CD4-positive, alpha-beta T cell (primary cell): ENCODE measurements around the gene PFKL. TPM values are rescaled to one million over a fixed set of nuclear protein-coding genes. Genes with fewer than 3 reads are reported as not detected.

Source experiments
- ATAC-seq: fragments of 200-7000 bp; cut with Tn5 transposase; one replicate; pipeline ENCODE4 v1.10.0; 2022; ENCODE audit warnings: mild to moderate bottlenecking; ENCODE audit not compliant: poor library complexity
- CTCF ChIA-PET: fragments of 350-600 bp; sonication (Branson Sonifier 250); formaldehyde crosslinking; loops from one replicate; lab custom pipeline; 2021; ENCODE audit warnings: antibody characterized with exemption, inconsistent platforms; lab: Charles Lee
- POLR2A ChIA-PET: fragments of 350-600 bp; sonication (Branson Sonifier 250); formaldehyde crosslinking; loops from one replicate; lab custom pipeline; 2021; ENCODE audit warnings: antibody characterized with exemption, inconsistent platforms; lab: Charles Lee
- DNase-seq, 14 experiments: peaks; one replicate each; pipeline ENCODE4 v3.0.0-alpha.2; 2013 to 2020; ENCODE audit warnings: mixed read lengths in 2 of 14
- H3K27ac ChIP-seq, 2 donors: one replicate each; pipeline versions ENCODE4 v1.5.1 to v1.7.0; 2013; ENCODE audit warnings: low read length in 2 of 2, low read depth in 1 of 2, mild to moderate bottlenecking in 1 of 2
- H3K27me3 ChIP-seq, 2 experiments: 1 replicate in 1 of 2; 2 replicates in 1 of 2; pipeline versions ENCODE4 v1.6.1 to v1.7.0; 2013; ENCODE audit warnings: low read length in 2 of 2, control low read depth in 1 of 2, mild to moderate bottlenecking in 1 of 2, moderate library complexity in 1 of 2; ENCODE audit not compliant: insufficient read depth in 2 of 2, control insufficient read depth in 1 of 2
- H3K36me3 ChIP-seq: one replicate; pipeline ENCODE4 v1.6.1; 2013; ENCODE audit warnings: low read length, control low read depth; ENCODE audit not compliant: insufficient read depth
- H3K4me1 ChIP-seq: one replicate; pipeline ENCODE4 v1.6.1; 2013; ENCODE audit warnings: low read length, control low read depth; ENCODE audit not compliant: insufficient read depth
- H3K4me3 ChIP-seq: one replicate; pipeline ENCODE4 v1.5.1; 2013; ENCODE audit warnings: mild to moderate bottlenecking, low read length, moderate library complexity
- H3K9me3 ChIP-seq, 2 experiments: 1 replicate in 1 of 2; 2 replicates in 1 of 2; pipeline versions ENCODE4 v1.6.1 to v1.7.0; 2013; ENCODE audit warnings: low read length in 2 of 2, mild to moderate bottlenecking in 2 of 2, control low read depth in 1 of 2, moderate library complexity in 1 of 2; ENCODE audit not compliant: control insufficient read depth in 1 of 2, insufficient read depth in 1 of 2
- H3K27ac Mint-ChIP-seq: one replicate; pipeline ENCODE4 v1.8.0; 2020; ENCODE audit warnings: mixed read lengths
- H3K27me3 Mint-ChIP-seq: one replicate; pipeline ENCODE4 v1.8.0; 2021; ENCODE audit warnings: mixed read lengths
- H3K36me3 Mint-ChIP-seq: one replicate; pipeline ENCODE4 v1.8.0; 2021; ENCODE audit warnings: low read depth, mixed read lengths
- H3K4me1 Mint-ChIP-seq: one replicate; pipeline ENCODE4 v1.8.0; 2021; ENCODE audit warnings: low read depth, mixed read lengths
- H3K4me3 Mint-ChIP-seq: one replicate; pipeline ENCODE4 v1.8.0; 2020; ENCODE audit warnings: mild to moderate bottlenecking, mixed read lengths
- H3K9me3 Mint-ChIP-seq: one replicate; pipeline ENCODE4 v1.8.0; 2020; ENCODE audit warnings: mixed read lengths
- CTCF ChIP-seq: fragments of 200-600 bp; IDR thresholded peaks from one replicate; pipeline ENCODE4 v1.8.0; 2022; ENCODE audit warnings: antibody characterized with exemption, mild to moderate bottlenecking
- intact Hi-C, 2 experiments: fragments of 100-400 bp; cut with DNase I in 1 of 2; cut with micrococcal nuclease in 1 of 2; formaldehyde crosslinking; loops; one replicate each; pipeline versions ENCODE4 v1.15.1 to v1.9.0; 2023 to 2025; cut with DNase I, micrococcal nuclease
- total RNA-seq, 174 experiments: library from RNA in 2 of 174; stranded (reverse) in 2 of 174; gene quantifications; one replicate each; pipeline ENCODE4 v1.2.3 and lab custom pipeline; 2021 to 2026

PFKL gene
- total RNA-seq, 2 experiments from 2014 or later, result 115 to 117 TPM

DNA sequence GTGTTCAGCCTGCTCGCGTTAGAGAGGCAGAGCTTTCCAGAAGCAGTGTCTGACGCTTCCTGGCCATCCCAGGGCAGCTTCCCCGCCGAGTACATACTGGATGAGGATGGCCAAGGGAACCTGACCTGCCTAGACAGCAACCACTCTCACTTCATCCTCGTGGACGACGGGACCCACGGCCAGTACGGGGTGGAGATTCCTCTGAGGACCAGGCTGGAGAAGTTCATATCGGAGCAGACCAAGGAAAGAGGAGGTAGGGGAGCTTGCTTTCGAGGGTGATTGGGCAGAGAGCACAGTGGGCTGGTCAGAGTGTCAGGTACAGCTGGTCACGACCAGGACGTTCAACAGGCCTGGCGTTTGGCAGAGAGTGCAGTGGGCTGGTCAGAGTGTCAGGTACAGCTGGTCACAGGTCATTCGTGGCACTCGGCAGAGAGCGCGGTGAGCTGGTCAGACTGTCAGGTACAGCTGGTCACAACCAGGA, 75.9 kb downstream of the PFKL start:
- CTCF ChIA-PET, result no interaction called here
- Mint-ChIP-seq H3K27me3 (no peaks in the 10 kb centered on the region), H3K4me1 (peaks cover 23% of the 10 kb centered on the region), H3K9me3 (no peaks in the 10 kb centered on the region), H3K27ac (no peak overlapping the region), H3K36me3 (no peaks in the 10 kb centered on the region), H3K4me3 (no peak overlapping the region)
- Histone ChIP-seq H3K4me1 (peaks cover 28% of the 10 kb centered on the region), H3K4me3 (no peak overlapping the region), H3K36me3 (no peaks in the 10 kb centered on the region), H3K27me3 (no peaks in the 10 kb centered on the region), H3K9me3 (peaks cover 0 to 3% of the 10 kb centered on the region in 2 experiments), H3K27ac (no peak overlapping the region)
- intact Hi-C loops, result no loop called here
- TF ChIP-seq CTCF, result no peak
- ATAC-seq (no peak), DNase-seq (peak in 1 of 14 experiments; percentile 27)
- POLR2A ChIA-PET, result no interaction called here

DNA sequence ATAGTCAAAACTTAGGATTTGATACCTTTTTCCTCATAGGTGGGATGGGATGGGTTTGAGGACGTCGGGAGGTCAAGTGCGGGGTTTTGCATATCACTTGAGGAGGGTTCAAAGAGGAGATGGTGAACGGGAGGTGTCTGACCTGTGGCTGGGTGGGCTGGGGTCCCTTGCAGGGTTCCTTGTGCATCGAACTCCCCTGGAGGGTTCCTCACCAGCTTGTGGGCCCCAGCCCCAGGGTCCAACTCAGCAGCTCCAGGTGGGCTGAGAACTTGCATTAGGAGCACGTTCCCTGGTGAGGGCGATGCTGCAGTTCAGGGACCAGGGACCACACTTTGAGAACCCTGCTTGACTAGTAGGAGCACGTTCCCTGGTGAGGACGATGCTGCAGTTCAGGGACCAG, 76.8 kb downstream of the PFKL start:
- no peaks in the 10 kb centered on the region for H3K36me3 ChIP-seq
- peak in 1 of 14 experiments; percentile 5 for DNase-seq

More for the DNA sequence above, 76.8 kb downstream of the PFKL start:
- no peaks in the 10 kb centered on the region for H3K9me3 ChIP-seq
- H3K27me3 Mint-ChIP-seq, result no peaks in the 10 kb centered on the region
- ATAC-seq, result no peak
- H3K4me3 ChIP-seq, result no peak overlapping the region
- no peak overlapping the region for H3K27ac Mint-ChIP-seq
- H3K27ac ChIP-seq, result no peak overlapping the region
- H3K36me3 Mint-ChIP-seq, result no peaks in the 10 kb centered on the region
- H3K4me1 ChIP-seq, result peaks cover 28% of the 10 kb centered on the region
- TF ChIP-seq CTCF, result no peak
- H3K27me3 ChIP-seq, result no peaks in the 10 kb centered on the region
- CTCF ChIA-PET, result no interaction called here
- no peaks in the 10 kb centered on the region for H3K9me3 Mint-ChIP-seq
- H3K4me3 Mint-ChIP-seq, result no peak overlapping the region
- intact Hi-C loops, result no loop called here
- H3K4me1 Mint-ChIP-seq, result peaks cover 23% of the 10 kb centered on the region
- POLR2A ChIA-PET, result no interaction called here

Other genes starting within 250 kb of the PFKL start
- gene PWP2, start 192.7 kb upstream of the PFKL start, total RNA-seq, result 10 to 100 TPM; 38.0 to 40.6 TPM
- 10 to 100 TPM; 21.9 to 23.0 TPM for gene GATD3, start 166.4 kb upstream of the PFKL start, total RNA-seq
- 10 to 100 TPM; 22.2 to 22.9 TPM for gene ICOSLG, start 59.1 kb upstream of the PFKL start, total RNA-seq
- not detected for gene DNMT3L, start 38.2 kb upstream of the PFKL start, total RNA-seq
- under 1 TPM; 0.11 to 0.16 TPM for gene AIRE, start 14.2 kb upstream of the PFKL start, total RNA-seq
- 10 to 100 TPM; 50.1 to 51.6 TPM for gene CFAP410, start 39.3 kb downstream of the PFKL start, total RNA-seq
- 1 to 10 TPM; 1.9 to 2.9 TPM for gene TRPM2, start 53.6 kb downstream of the PFKL start, total RNA-seq
- gene LRRC3, start 155.5 kb downstream of the PFKL start, total RNA-seq, result under 1 TPM; 0.55 to 0.61 TPM
- not detected for gene KRTAP10-1, start 240.1 kb downstream of the PFKL start, total RNA-seq